ENCODE measurements around the gene SMAP1. TPM values are rescaled to one million over a fixed set of nuclear protein-coding genes. Genes with fewer than 3 reads are reported as not detected.

Gene SMAP1
- total and polyA plus RNA-seq, 9 of the 15 experiments (the other 6 are each of a cell fraction or from before 2014, with no cell fraction given), result 11.4 to 26.4 (median 15.5) TPM

GRCh38 chr6:70657706-70658105, 10.0 kb upstream of the SMAP1 start:
- no TSS peak for BruUV-seq (replicated peaks)
- ChIA-PET POLR2A (no interaction called here), CTCF (ENCODE audit: low intra/inter-chr PET ratio) (no interaction called here)
- Histone ChIP-seq H3K4me3 (no peak overlapping the region), H3K9me1 (ENCODE audit: control insufficient read depth, insufficient read depth, low read length) (no peaks in the 10 kb centered on the region), H3K4me1 (replicated peaks in 1 of 2; ENCODE audit: control insufficient read depth in 2 of 2, insufficient read depth in 2 of 2, low read length in 2 of 2) (no peaks in the 10 kb centered on the region), H3K9ac (ENCODE audit: insufficient read depth in 1 of 2, low read depth in 2 of 2, low read length in 2 of 2) (no peak overlapping the region), H3K9me3 (replicated peaks; ENCODE audit: control insufficient read depth, insufficient read depth, low read depth, low read length) (no peaks in the 10 kb centered on the region), H3K27ac (ENCODE audit: extremely low read depth, low read depth, low read length) (no peak overlapping the region), H3K4me2 (ENCODE audit: insufficient read depth, low read length) (no peak overlapping the region), H3K36me3 (ENCODE audit: control insufficient read depth, insufficient read depth, low read length) (no peaks in the 10 kb centered on the region), H4K20me1 (replicated peaks; ENCODE audit: control insufficient read depth, insufficient read depth, low read length) (no peaks in the 10 kb centered on the region), H3K79me2 (ENCODE audit: control insufficient read depth, insufficient read depth, low read length) (no peaks in the 10 kb centered on the region), H2AFZ (ENCODE audit: low read depth, low read length) (no peak overlapping the region), H3K27me3 (ENCODE audit: control insufficient read depth in 2 of 2, insufficient read depth in 2 of 2, low read length in 2 of 2) (peaks cover 11 to 13% of the 10 kb centered on the region in 2 experiments)
- ATAC-seq (no peak), FAIRE-seq (no peak), DNase-seq (ENCODE audit: extremely low read depth in 1 of 4, low spot score in 3 of 4) (no peak)
- intact Hi-C loops (cut with micrococcal nuclease) (no loop called here), in situ Hi-C loops (cut with MboI) (no loop called here)
- WGBS (ENCODE audit: insufficient coverage, low coverage, missing lambda C conversion rate), result 2% methylated on average over 3 of the region's 3 CpGs
- no peak for TF ChIP-seq NONO (IDR thresholded peaks at IDR 0.05; ENCODE audit: low read depth in 2 of 2, low read length in 1 of 2)
- TF ChIP-seq MEIS2 (IDR thresholded peaks at IDR 0.05; ENCODE audit: partially characterized antibody), result no peak
- TF ChIP-seq SPI1 (IDR thresholded peaks at IDR 0.05; ENCODE audit: borderline replicate concordance, low read depth, low read length), result no peak
- no peak for TF ChIP-seq MED1 (CRISPR knock-in tag; IDR thresholded peaks at IDR 0.05; ENCODE audit: borderline replicate concordance)
- TF ChIP-seq POLR3G (IDR thresholded peaks at IDR 0.05; ENCODE audit: extremely low read depth, insufficient read length, insufficient replicate concordance), result no peak
- no peak for TF ChIP-seq ZNF263 (CRISPR knock-in tag; IDR thresholded peaks at IDR 0.05; ENCODE audit: borderline replicate concordance)
- no peak for TF ChIP-seq ZNF146 (CRISPR knock-in tag; IDR thresholded peaks at IDR 0.05; ENCODE audit: unreplicated experiment)
- TF ChIP-seq POLR2B (IDR thresholded peaks at IDR 0.05; ENCODE audit: low read depth, partially characterized antibody), result no peak
- TF ChIP-seq MXD1 (CRISPR knock-in tag; IDR thresholded peaks at IDR 0.05; ENCODE audit: borderline replicate concordance, poor library complexity, severe bottlenecking), result no peak
- TF ChIP-seq NFATC3 (IDR thresholded peaks at IDR 0.05), result no peak
- TF ChIP-seq ETV1 (tag; conservative IDR thresholded peaks at IDR 0.05; ENCODE audit: low read depth), result no peak
- no peak for TF ChIP-seq TARDBP (IDR thresholded peaks at IDR 0.05)
- TF ChIP-seq ZNF239 (CRISPR knock-in tag; IDR thresholded peaks at IDR 0.05), result no peak
- TF ChIP-seq CREM (IDR thresholded peaks at IDR 0.05; ENCODE audit: low read depth), result no peak

Data from K562 (cell line).